ENCODE data around the gene PEX1. TPM values are rescaled to one million over a fixed set of nuclear protein-coding genes. Genes with fewer than 3 reads are reported as not detected.
"Not testable (repeated sequence)": the region's sequence is repeated elsewhere in the genome, so short reads cannot be mapped to it uniquely, and the experiment has no call there.

PEX1 gene
- total RNA-seq, 1 donor from 2014 or later: 6.9 TPM

DNA sequence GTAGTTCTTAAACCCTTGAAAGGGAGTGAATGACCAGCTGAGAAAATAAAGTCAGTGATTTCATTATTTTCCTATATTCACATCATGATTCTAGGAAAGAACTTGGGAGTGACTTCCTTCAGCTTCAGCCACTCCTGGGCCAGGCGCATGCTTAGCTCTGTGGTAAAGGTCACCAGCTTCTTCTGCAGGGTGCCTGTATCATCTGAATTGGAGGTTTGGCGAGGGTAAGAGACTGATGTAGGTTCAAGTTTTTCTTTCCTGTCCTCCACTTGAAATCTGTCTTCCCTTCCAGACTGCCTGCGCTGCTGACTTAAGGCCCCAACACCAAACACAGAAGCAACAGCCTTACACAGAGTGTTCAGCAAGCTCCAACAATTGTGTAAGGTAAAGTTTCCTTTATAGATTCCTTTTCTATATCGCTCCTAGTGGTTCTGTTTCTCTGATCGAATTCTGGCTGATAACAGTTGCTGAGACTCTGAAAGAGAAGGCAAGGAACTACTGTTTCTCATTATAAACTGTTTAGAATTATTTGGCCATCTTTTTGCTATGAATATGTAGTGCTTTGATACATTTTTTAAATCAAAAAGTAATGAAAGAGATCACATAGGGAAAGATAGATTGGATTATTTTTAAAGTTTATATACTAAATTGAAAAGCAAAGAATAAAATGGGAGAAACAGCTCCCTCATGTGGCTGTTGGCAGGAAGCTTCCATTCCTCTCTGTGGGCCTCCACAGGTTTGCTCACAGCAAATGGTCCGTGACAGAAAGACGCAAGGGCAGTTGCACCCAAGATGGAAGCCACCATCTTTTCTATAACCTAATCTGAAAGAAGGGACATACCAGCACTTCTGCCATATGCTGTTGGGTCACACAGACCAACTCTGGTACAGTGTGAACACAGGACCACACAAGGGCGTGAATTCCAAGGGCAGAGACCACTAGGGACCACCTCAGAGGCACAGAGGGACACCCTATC lies 67.0 kb downstream of the PEX1 start:
- no peak for DNase-seq (ENCODE audit: extremely low read depth, low read depth, low spot score)

- no peak for DNase-seq (ENCODE audit: extremely low read depth, low read depth, low spot score)
These were observed 67.8 kb downstream of the PEX1 start for GRCh38 chr7:92460510-92460909.

GRCh38 chr7:92460109-92460508 lies 68.2 kb downstream of the PEX1 start:
- DNase-seq (ENCODE audit: extremely low read depth, low read depth, low spot score): no peak

GRCh38 chr7:92456236-92456635 lies 72.1 kb downstream of the PEX1 start:
- no peak for DNase-seq (ENCODE audit: extremely low read depth, low read depth, low spot score)

DNA sequence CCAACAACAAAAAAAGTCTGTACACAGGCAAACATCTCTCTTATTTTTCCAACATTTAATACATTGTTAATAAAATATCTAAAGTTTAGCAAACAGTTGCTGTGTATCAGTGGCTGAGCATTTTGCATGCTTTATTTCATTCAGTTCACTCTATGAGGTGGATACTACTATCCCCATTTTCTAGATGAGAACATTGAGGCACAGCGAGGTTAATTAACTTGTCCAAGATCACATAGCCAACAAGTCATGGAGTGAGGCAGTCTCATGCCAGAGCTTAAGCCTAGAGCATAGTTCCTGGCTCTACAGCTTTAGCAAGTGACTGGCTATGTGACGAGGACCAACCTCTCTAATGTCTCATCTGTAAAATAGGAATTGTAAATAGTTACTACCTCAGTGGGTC lies 76.7 kb downstream of the PEX1 start:
- DNase-seq (ENCODE audit: extremely low read depth, low read depth, low spot score): no peak

- DNase-seq (ENCODE audit: extremely low read depth, low read depth, low spot score): peak; percentile 37
These were observed 80.0 kb downstream of the PEX1 start for GRCh38 chr7:92448205-92448747.

- no peak for DNase-seq (ENCODE audit: extremely low read depth, low read depth, low spot score)
These were observed 80.7 kb downstream of the PEX1 start, which contains the start of gene GATAD1 for GRCh38 chr7:92447345-92448204. GATAD1 (plus strand) TSS chr7:92447482; CDS start chr7:92447730, 248 bp downstream.

- peak; percentile 66 for DNase-seq (ENCODE audit: extremely low read depth, low read depth, low spot score)
These were observed 81.4 kb downstream of the PEX1 start for GRCh38 chr7:92446869-92447344.

DNA sequence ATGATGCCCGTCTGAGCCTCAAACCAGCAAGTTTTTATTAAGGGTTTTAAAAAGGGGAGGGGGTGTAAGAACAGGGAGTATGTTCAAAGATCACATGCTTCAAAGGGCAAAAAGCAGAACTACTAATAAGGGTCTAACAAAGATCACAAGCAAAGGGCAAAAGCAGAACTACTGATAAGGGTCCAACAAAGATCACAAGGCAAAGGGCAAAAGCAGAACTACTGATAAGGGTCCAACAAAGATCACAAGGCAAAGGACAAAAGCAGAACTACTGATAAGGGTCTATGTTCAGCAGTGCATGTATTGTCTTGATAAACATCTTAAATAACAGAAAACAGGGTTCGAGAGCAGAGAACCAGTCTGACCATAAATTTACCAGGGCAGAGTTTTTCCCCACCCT lies 85.6 kb downstream of the PEX1 start:
- DNase-seq (ENCODE audit: extremely low read depth, low read depth, low spot score): not testable (repeated sequence)

DNA sequence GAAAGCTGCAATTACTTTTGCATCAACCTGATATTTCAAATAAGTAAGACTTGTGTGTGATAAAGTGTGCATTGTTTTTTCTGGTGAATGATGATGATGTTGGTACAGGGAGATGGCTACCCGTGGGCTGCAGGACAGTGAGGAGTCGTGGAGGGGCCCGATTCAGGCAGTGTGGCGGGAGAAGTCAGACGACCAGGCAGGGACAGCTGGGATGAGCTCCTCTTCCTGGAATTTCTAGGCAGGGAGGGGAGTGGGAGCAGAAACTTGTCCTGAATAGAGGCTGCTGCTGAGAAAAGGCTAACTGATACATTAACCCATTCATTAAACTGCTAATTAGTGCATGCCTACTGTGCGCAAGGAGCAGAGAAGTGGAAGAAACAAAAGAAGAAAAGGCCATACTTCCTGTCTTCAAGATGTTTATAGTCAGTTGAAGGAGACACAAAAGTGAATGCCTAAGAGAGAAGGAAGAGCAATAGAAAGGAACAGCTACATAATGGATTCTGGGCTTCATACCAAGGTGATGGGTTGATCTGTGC lies 90.3 kb downstream of the PEX1 start:
- no peak for DNase-seq (ENCODE audit: extremely low read depth, low read depth, low spot score)

Other genes starting within 250 kb of the PEX1 start
- gene GATAD1, start 81.0 kb downstream of the PEX1 start, total RNA-seq: 17.8 and 24.8 TPM in 2 replicates
- not detected in 2 replicates for gene ERVW-1, start 50.6 kb downstream of the PEX1 start, total RNA-seq
- gene RBM48, start 275 bp upstream of the PEX1 start, total RNA-seq: 6.2 and 8.1 TPM in 2 replicates
- gene FAM133B, start 61.9 kb upstream of the PEX1 start, total RNA-seq: 9.4 and 13.8 TPM in 2 replicates